ENCODE measurements around the gene ATP9A. TPM values are rescaled to one million over a fixed set of nuclear protein-coding genes. Genes with fewer than 3 reads are reported as not detected.

The ATP9A gene
- total and polyA plus RNA-seq, 2 donors (not counting 3 experiments of a cell fraction or from before 2014, with no cell fraction given), result 20.9 to 41.5 TPM

- Histone ChIP-seq H3K4me3 (replicated peaks in 1 of 3; ENCODE audit: insufficient read depth in 1 of 3, low read depth in 1 of 3, low read length in 3 of 3) (no peak overlapping the region), H3K36me3 (ENCODE audit: control insufficient read depth in 2 of 2, extremely low read depth in 1 of 2, insufficient read depth in 2 of 2, low read length in 2 of 2) (no peaks in the 10 kb centered on the region), H3K4me2 (ENCODE audit: insufficient read depth, low read length) (no peak overlapping the region), H3K9me3 (replicated peaks; ENCODE audit: control insufficient read depth, insufficient read depth, low read length) (no peaks in the 10 kb centered on the region), H3K4me1 (ENCODE audit: control insufficient read depth, extremely low read depth, insufficient read depth, low read length) (no peaks in the 10 kb centered on the region), H3K9ac (replicated peaks; ENCODE audit: extremely low read depth, insufficient read depth, low read length) (no peak overlapping the region), H2AFZ (ENCODE audit: low read depth, low read length) (no peak overlapping the region), H3K79me2 (ENCODE audit: control insufficient read depth, insufficient read depth, low read length) (no peaks in the 10 kb centered on the region), H4K20me1 (replicated peaks; ENCODE audit: control insufficient read depth, extremely low read depth, insufficient read depth, low read length) (no peaks in the 10 kb centered on the region), H3K27ac (ENCODE audit: insufficient read depth, low read depth, low read length) (no peak overlapping the region), H3K27me3 (ENCODE audit: control insufficient read depth in 2 of 2, insufficient read depth in 2 of 2, low read length in 2 of 2) (peaks cover 2 to 3% of the 10 kb centered on the region in 2 experiments), H3K9me1 (replicated peaks; ENCODE audit: control insufficient read depth, extremely low read depth, insufficient read depth, low read length) (no peaks in the 10 kb centered on the region)
- dilution Hi-C loops (cut with MboI; ENCODE audit: extremely low pct_ligation_motif_present, low sequenced_read_pairs) (no loop called here), intact Hi-C loops (cut with micrococcal nuclease) (no loop called here)
- DNase-seq (ENCODE audit: low read depth, low spot score), result no peak
- TF ChIP-seq JUN (IDR thresholded peaks at IDR 0.05; ENCODE audit: borderline replicate concordance, insufficient read depth, insufficient read length, low read depth) (no peak), FOS (IDR thresholded peaks at IDR 0.05; ENCODE audit: borderline replicate concordance, insufficient read depth, low read length) (no peak), POLR2A (IDR thresholded peaks at IDR 0.05; ENCODE audit: low read depth, low read length) (no peak), EZH2 (IDR thresholded peaks at IDR 0.05; ENCODE audit: borderline replicate concordance, low read depth, low read length, severe bottlenecking) (no peak), POLR2AphosphoS5 (IDR thresholded peaks at IDR 0.05; ENCODE audit: insufficient read depth, low read depth, low read length) (no peak), CTCF (IDR thresholded peaks at IDR 0.05; ENCODE audit: extremely low read depth in 1 of 2, insufficient read depth in 1 of 2, low read depth in 1 of 2, low read length in 2 of 2) (no peak), MYC (IDR thresholded peaks at IDR 0.05; ENCODE audit: low read depth, low read length) (no peak), GATA2 (IDR thresholded peaks at IDR 0.05; ENCODE audit: insufficient read depth, insufficient read length, low read depth, low read length) (no peak)
- TF ChIP-seq, protein P1, sequence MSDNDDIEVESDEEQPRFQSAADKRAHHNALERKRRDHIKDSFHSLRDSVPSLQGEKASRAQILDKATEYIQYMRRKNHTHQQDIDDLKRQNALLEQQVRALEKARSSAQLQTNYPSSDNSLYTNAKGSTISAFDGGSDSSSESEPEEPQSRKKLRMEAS (IDR thresholded peaks at IDR 0.05; ENCODE audit: insufficient read depth, insufficient read length), result no peak
- POLR2A ChIA-PET, result no interaction called here
- no TSS peak for BruUV-seq (replicated peaks)
- CTCF ChIA-PET, result no interaction called here
- no peak for FAIRE-seq
Measured at GRCh38 chr20:51812861-51813260, 44.7 kb upstream of the ATP9A start.
